RWPE1 (cell line): ENCODE data around the gene EPB41L5.
A peak's percentile ranks its signal among the peaks of the same experiment; 100 is the strongest.

ENCODE experiments used
- CTCF ChIA-PET: fragments of 350-600 bp; sonication (Branson Sonifier 250); formaldehyde crosslinking; extraction: SDS; loops from one replicate; lab custom pipeline; 2021; lab: Yijun Ruan, JAX
- POLR2A ChIA-PET: fragments of 400-600 bp; formaldehyde crosslinking; extraction: SDS; loops from one replicate; lab custom pipeline; 2020; ENCODE audit warnings: antibody characterized with exemption; ENCODE audit not compliant: low non-redundant PET; lab: Yijun Ruan, JAX
- DNase-seq: peaks from one replicate; pipeline ENCODE4 v3.0.0; 2012; ENCODE audit warnings: low spot score
- H3K27ac ChIP-seq: fragments of 450-650 bp; 2 replicates; pipeline ENCODE4 v1.5.1; 2017
- TF ChIP-seq, protein P1 (sequence below): fragments of 450-650 bp; conservative IDR thresholded peaks from 2 replicates; pipeline ENCODE4 v1.5.1; 2017; ENCODE audit warnings: low read depth, mild to moderate bottlenecking

Gene EPB41L5

DNA sequence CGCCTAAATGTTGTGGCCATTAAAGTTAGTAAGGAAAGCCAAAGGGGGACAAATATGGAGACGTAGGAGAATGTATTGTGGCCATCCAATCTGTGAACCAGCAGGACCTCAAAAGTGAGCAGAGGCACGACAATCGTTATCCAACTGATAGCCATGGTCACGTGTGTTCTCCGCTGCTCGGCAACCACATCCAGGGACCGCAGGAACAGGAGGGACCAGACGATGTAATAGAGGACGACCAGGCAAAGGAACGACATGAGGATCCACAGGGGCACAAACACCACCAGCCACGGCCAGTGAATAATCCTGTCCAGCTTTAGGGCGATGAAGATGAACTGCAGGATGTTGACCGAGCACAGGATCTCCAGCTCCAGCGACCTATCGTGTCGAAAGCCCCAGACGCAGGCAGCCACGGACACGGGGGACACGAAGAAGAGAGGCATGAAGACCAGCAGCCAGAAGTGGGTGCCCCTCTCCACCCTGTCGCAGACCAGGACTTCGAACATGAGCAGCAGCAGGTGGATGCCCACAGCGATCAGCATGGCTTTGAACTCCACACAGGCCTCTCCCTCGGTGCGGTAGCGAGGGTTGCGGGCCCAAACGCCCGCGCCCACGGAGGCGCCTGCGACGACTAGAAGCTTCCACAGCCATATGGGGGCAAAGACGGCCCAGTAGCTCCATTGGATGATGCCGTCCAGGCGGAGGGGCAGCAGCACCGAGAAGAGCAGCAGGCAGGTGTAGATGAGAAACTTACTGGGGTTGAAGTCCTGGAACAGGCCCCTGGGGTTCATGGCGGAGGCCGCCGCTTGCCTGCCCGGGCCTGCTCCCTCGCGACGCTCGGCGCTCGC lies 209.5 kb downstream of the EPB41L5 start:
- no peak for DNase-seq
- ChIA-PET CTCF (interaction anchor here (0.5 to 0.6 kb wide), 3 partner anchors 29 to 1074 kb away, joined by 3 read pairs; no protein-coding TSS in a partner anchor), POLR2A (interaction anchor here (0.5 to 1.0 kb wide), 2 partner anchors 69 to 527 kb away, joined by 3 read pairs; no protein-coding TSS in a partner anchor)
- TF ChIP-seq, protein P1, sequence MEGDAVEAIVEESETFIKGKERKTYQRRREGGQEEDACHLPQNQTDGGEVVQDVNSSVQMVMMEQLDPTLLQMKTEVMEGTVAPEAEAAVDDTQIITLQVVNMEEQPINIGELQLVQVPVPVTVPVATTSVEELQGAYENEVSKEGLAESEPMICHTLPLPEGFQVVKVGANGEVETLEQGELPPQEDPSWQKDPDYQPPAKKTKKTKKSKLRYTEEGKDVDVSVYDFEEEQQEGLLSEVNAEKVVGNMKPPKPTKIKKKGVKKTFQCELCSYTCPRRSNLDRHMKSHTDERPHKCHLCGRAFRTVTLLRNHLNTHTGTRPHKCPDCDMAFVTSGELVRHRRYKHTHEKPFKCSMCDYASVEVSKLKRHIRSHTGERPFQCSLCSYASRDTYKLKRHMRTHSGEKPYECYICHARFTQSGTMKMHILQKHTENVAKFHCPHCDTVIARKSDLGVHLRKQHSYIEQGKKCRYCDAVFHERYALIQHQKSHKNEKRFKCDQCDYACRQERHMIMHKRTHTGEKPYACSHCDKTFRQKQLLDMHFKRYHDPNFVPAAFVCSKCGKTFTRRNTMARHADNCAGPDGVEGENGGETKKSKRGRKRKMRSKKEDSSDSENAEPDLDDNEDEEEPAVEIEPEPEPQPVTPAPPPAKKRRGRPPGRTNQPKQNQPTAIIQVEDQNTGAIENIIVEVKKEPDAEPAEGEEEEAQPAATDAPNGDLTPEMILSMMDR = no peak
- peak overlapping the region; percentile 95 for H3K27ac ChIP-seq

DNA sequence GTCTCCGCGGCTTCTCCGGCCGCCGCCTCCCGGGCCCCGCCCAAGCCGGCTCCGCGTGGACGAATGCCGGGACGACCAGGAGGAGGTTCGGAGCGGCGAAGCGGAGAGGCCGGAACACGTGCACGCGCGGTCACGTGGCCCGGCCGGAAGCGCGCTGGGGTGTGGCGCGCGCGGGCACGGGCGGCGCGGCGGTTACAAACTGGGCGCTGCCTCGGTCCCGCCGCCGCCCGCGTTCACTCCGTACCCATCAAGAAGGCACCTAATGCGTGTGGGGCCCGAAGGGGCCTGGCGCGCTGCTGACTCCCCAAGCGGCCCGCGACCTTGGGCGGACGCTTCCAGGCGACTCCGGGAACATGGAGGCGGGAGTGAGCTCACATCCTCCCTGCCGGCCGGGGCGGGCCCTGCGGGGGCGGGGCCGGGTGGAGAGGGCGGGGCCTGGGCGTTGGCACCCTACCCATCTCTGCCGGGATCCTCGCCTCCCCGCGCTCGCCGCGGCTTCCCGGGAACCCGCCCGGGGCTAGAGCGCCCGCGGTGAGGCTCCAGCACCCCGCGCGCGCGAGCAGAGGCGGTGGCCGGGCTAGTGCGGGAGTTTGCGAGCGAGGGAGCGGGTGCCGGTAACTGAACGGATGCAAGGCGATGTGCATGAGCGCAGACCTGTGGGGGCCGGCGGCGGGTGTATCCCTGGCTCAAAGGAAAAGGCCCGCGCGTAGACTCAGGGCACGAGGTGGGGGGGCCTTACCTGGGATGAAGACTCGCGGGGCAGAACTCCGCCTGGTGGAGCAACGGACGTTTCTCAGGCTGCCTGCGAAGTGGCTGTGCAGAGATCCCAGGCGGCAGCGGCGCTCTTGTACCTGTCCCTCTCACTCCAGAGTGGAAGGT lies 210.4 kb downstream of the EPB41L5 start, which contains the start of gene TMEM185B:
Gene TMEM185B, minus strand, starts transcription at position 367 of the 879 bp plus-strand sequence. CDS start 424 bp downstream, outside the sequence.
- DNase-seq = peak; percentile 93
- ChIA-PET CTCF (interaction anchor here (0.6 to 1.2 kb wide), 3 partner anchors 20 to 39 kb away, joined by 3 read pairs; no protein-coding TSS in a partner anchor), POLR2A (interaction anchor here (0.5 to 1.0 kb wide), 2 partner anchors 68 to 528 kb away, joined by 3 read pairs; no protein-coding TSS in a partner anchor)
- TF ChIP-seq, protein P1 = peak; percentile 51; the same call in 1 of the 2 replicates
- peak within 1 kb of the TSS; percentile 95 for H3K27ac ChIP-seq

DNA sequence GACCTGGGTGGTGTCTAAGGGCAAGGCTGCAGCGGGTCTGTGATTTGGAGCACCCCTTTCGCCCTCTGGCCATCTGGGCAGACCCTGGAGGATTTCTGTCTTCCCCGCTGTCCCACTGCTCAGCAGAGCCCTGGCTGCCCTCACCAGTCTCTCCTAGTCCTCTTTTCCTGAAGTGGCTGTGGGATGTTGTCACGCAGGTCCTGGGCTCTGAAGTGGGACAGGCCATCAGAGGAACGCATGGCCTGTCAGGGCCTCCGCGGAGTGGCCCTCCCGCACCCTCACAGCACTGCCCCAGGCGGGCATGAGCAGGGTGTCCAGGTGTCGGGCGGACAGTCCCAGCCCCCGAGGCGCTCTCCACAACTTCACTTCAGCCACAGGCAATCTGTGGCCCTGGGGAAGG lies 211.4 kb downstream of the EPB41L5 start:
- ChIA-PET POLR2A (no interaction called here), CTCF (interaction anchor here (0.6 to 1.2 kb wide), 3 partner anchors 19 to 59 kb away, joined by 3 to 5 read pairs (median 3); no protein-coding TSS in a partner anchor)
- TF ChIP-seq, protein P1 = no peak
- peak overlapping the region; percentile 95 for H3K27ac ChIP-seq
- DNase-seq = no peak

DNA sequence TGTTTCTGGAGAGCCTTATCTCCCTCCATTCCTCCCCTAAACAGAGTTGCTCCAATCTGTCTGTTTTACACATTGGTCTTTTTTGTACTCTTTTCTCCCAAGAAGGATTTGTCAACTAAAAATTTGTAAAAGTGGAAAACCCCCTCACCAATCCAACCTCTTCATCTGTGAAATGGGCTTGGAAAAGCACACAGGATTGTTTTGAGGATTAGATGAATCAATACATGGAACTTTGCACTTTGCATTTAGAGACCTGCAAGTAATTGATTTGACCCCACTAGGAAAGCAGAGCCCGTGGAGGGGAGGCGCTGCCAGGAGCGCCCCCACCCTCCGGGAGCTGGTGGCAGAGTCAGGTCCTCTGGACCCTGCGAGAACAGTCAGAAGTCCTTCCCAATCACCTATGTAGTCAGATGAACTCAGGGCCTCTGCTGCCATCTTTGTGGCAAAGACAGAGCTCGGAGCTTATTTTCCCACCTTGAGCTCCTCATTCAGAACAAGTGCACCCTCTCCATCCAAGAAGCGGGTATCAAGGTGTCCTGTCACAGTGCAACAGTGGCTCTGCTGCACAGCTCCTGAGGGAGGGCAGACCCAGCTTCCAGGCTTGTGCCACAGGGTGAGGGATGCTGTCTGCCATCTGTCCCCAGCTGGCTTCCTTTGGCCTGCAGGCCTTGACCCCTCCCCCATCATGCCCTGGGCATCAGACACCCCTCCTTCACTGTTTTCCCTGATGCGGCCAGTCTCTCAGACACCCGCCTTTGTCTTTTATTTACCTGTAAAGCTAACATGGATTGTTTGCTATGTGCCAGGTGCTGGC lies 212.1 kb downstream of the EPB41L5 start:
- peak overlapping the region; percentile 2; the same call in 1 of the 2 replicates for H3K27ac ChIP-seq
- POLR2A ChIA-PET = no interaction called here
- no peak for DNase-seq
- TF ChIP-seq, protein P1 = no peak
- CTCF ChIA-PET = interaction anchor here (0.6 to 1.2 kb wide), 2 partner anchors 58 to 88 kb away, joined by 3 to 4 read pairs; no protein-coding TSS in a partner anchor

DNA sequence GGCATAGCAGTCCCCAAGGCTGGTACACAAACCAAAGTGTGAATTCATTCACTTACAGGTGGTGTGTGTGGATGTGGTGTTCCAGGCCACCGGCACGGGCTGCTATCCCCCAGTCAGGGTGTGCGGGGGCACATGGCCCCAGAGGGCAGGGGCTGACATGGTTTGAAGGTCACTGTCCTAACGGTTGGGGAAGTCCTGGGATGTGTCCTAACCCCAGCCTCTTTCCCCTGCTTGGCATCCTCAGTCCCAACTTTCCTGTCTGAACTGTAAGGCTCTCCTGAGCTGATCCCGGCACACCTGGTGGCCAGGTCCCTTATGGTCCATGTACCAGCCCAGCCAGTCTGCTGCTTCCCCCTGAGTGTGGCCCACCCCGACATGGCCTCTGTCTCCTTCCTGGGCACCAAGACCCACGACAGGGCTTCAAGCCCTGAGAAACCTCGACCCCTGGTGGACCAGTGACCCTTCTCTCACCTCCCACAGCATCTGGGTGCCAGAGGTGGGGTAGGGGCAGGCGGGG lies 212.7 kb downstream of the EPB41L5 start:
- CTCF ChIA-PET = interaction anchor here (1.2 kb wide), 1 partner anchor 88 kb away, joined by 4 read pairs; no protein-coding TSS in a partner anchor
- POLR2A ChIA-PET = no interaction called here

More for the DNA sequence above, 212.7 kb downstream of the EPB41L5 start:
- TF ChIP-seq, protein P1 = no peak
- no peak for DNase-seq
- H3K27ac ChIP-seq = peak overlapping the region; percentile 2; the same call in 1 of the 2 replicates
